Subcutaneous abdominal adipose tissue (tissue), 5 donors: ENCODE data around the gene MRPL49.

ENCODE experiments used
- H3K27ac ChIP-seq: one replicate; pipeline ENCODE4 v1.7.0; 2013; ENCODE audit warnings: low read depth, mild to moderate bottlenecking, inconsistent platforms, low read length, moderate library complexity
- H3K27me3 ChIP-seq, 5 donors: one replicate each; pipeline ENCODE4 v1.7.0; 2013; ENCODE audit warnings: low read length in 5 of 5, inconsistent platforms in 1 of 5; ENCODE audit not compliant: control insufficient read depth in 5 of 5, insufficient read depth in 4 of 5
- H3K36me3 ChIP-seq, 5 donors: one replicate each; pipeline ENCODE4 v1.7.0; 2013; ENCODE audit warnings: low read length in 5 of 5; ENCODE audit not compliant: control insufficient read depth in 5 of 5, insufficient read depth in 5 of 5
- H3K4me1 ChIP-seq, 5 donors: one replicate each; pipeline ENCODE4 v1.7.0; 2013; ENCODE audit warnings: low read length in 5 of 5, mild to moderate bottlenecking in 3 of 5, moderate library complexity in 1 of 5; ENCODE audit not compliant: control insufficient read depth in 5 of 5, insufficient read depth in 5 of 5
- H3K4me3 ChIP-seq, 5 donors: one replicate each; pipeline ENCODE4 v1.7.0; 2013; ENCODE audit warnings: low read length in 5 of 5, low read depth in 1 of 5
- H3K9ac ChIP-seq, 5 donors: one replicate each; pipeline ENCODE4 v1.7.0; 2013; ENCODE audit warnings: low read length in 5 of 5, mild to moderate bottlenecking in 4 of 5, moderate library complexity in 3 of 5
- H3K9me3 ChIP-seq, 5 donors: one replicate each; pipeline ENCODE4 v1.7.0; 2013; ENCODE audit warnings: low read length in 5 of 5; ENCODE audit not compliant: control insufficient read depth in 5 of 5
- donor health status: healthy.
- donor health status: healthy.
- donor health status: healthy.
- donor health status: healthy.
- donor health status: healthy.

MRPL49 gene

GRCh38 chr11:65125197-65126056, 3.3 kb downstream of the MRPL49 start:
- H3K36me3 ChIP-seq, result peaks cover 4 to 70% (median 65%) of the 10 kb centered on the region in 5 donors
- H3K4me1 ChIP-seq, result peaks cover 4 to 24% (median 23%) of the 10 kb centered on the region in 5 donors
- H3K9me3 ChIP-seq, result no peaks in the 10 kb centered on the region
- H3K4me3 ChIP-seq, result no peak overlapping the region
- H3K9ac ChIP-seq, result no peak overlapping the region
- H3K27ac ChIP-seq, result no peak overlapping the region
- no peaks in the 10 kb centered on the region for H3K27me3 ChIP-seq

- H3K4me1 ChIP-seq, result peaks cover 0 to 13% (median 12%) of the 10 kb centered on the region in 5 donors
- H3K36me3 ChIP-seq, result peaks cover 4 to 75% (median 73%) of the 10 kb centered on the region in 5 donors
- no peak overlapping the region for H3K4me3 ChIP-seq
- H3K9me3 ChIP-seq, result no peaks in the 10 kb centered on the region
- H3K9ac ChIP-seq, result no peak overlapping the region
- H3K27ac ChIP-seq, result no peak overlapping the region
- H3K27me3 ChIP-seq, result no peaks in the 10 kb centered on the region
Measured at GRCh38 chr11:65126624-65127274, 4.6 kb downstream of the MRPL49 start.

GRCh38 chr11:65127473-65128181, 5.5 kb downstream of the MRPL49 start:
- Histone ChIP-seq H3K27ac (no peak overlapping the region), H3K9me3 (no peaks in the 10 kb centered on the region), H3K4me1 (peaks cover under 1 to 15% (median 14%) of the 10 kb centered on the region in 5 donors), H3K36me3 (peaks cover 4 to 84% (median 81%) of the 10 kb centered on the region in 5 donors), H3K27me3 (no peaks in the 10 kb centered on the region), H3K9ac (no peak overlapping the region), H3K4me3 (no peak overlapping the region)

- Histone ChIP-seq H3K4me3 (no peak overlapping the region), H3K27ac (no peak overlapping the region), H3K36me3 (peaks cover 4 to 90% (median 86%) of the 10 kb centered on the region in 5 donors), H3K9ac (no peak overlapping the region), H3K27me3 (no peaks in the 10 kb centered on the region), H3K9me3 (no peaks in the 10 kb centered on the region), H3K4me1 (peaks cover 6 to 20% (median 17%) of the 10 kb centered on the region in 5 donors)
Measured at GRCh38 chr11:65128182-65129145, 6.3 kb downstream of the MRPL49 start.

GRCh38 chr11:65129649-65130441, 7.7 kb downstream of the MRPL49 start:
- no peak overlapping the region for H3K4me3 ChIP-seq
- H3K36me3 ChIP-seq, result peaks cover 4 to 82% (median 81%) of the 10 kb centered on the region in 5 donors

GRCh38 chr11:65130631-65131416, 8.7 kb downstream of the MRPL49 start:
- H3K9me3 ChIP-seq, result no peaks in the 10 kb centered on the region
- no peak overlapping the region for H3K4me3 ChIP-seq
- H3K27me3 ChIP-seq, result no peaks in the 10 kb centered on the region
- no peak overlapping the region for H3K27ac ChIP-seq
- peaks cover 9 to 35% (median 32%) of the 10 kb centered on the region in 5 donors for H3K4me1 ChIP-seq
- H3K36me3 ChIP-seq, result peaks cover 4 to 73% (median 72%) of the 10 kb centered on the region in 5 donors
- H3K9ac ChIP-seq, result no peak overlapping the region

More at GRCh38 chr11:65129649-65130441, 7.7 kb downstream of the MRPL49 start:
- Histone ChIP-seq H3K9me3 (no peaks in the 10 kb centered on the region), H3K27me3 (no peaks in the 10 kb centered on the region), H3K9ac (no peak overlapping the region), H3K27ac (no peak overlapping the region), H3K4me1 (peaks cover 6 to 27% (median 23%) of the 10 kb centered on the region in 5 donors)

GRCh38 chr11:65131417-65131776, 9.3 kb downstream of the MRPL49 start:
- peaks cover 4 to 67% (median 66%) of the 10 kb centered on the region in 5 donors for H3K36me3 ChIP-seq
- H3K9ac ChIP-seq, result no peak overlapping the region
- no peak overlapping the region for H3K27ac ChIP-seq
- H3K9me3 ChIP-seq, result no peaks in the 10 kb centered on the region
- H3K4me1 ChIP-seq, result peaks cover 9 to 35% (median 33%) of the 10 kb centered on the region in 5 donors
- no peak overlapping the region for H3K4me3 ChIP-seq
- no peaks in the 10 kb centered on the region for H3K27me3 ChIP-seq

- H3K4me1 ChIP-seq, result peaks cover 9 to 34% (median 32%) of the 10 kb centered on the region in 5 donors
- no peaks in the 10 kb centered on the region for H3K27me3 ChIP-seq
- H3K9ac ChIP-seq, result no peak overlapping the region
- H3K27ac ChIP-seq, result peak overlapping the region; percentile 99
- H3K36me3 ChIP-seq, result peaks cover 4 to 62% (median 61%) of the 10 kb centered on the region in 5 donors
- H3K9me3 ChIP-seq, result no peaks in the 10 kb centered on the region
- H3K4me3 ChIP-seq, result no peak overlapping the region
Measured at GRCh38 chr11:65131895-65132237, 9.7 kb downstream of the MRPL49 start.
